Neutrophil (primary cell): Measurements from ENCODE around the gene MREG.

ENCODE experiments used
- H3K27ac ChIP-seq: fragments of 200-600 bp; sonication (generic); 2 replicates; pipeline ENCODE4 v1.5.1; 2016; ENCODE audit warnings: mild to moderate bottlenecking, moderate library complexity
- H3K27me3 ChIP-seq: fragments of 200-600 bp; sonication (generic); 2 replicates; pipeline ENCODE4 v1.6.0; 2016; ENCODE audit warnings: mild to moderate bottlenecking
- H3K36me3 ChIP-seq: fragments of 200-600 bp; sonication (generic); 2 replicates; pipeline ENCODE4 v1.5.1; 2017
- H3K4me1 ChIP-seq, 2 experiments: fragments of 200-600 bp in 1 of 2; sonication (generic) in 1 of 2; 1 replicate in 1 of 2; 2 replicates in 1 of 2; pipeline versions ENCODE4 v1.5.1 to v1.6.1; 2013 to 2016; ENCODE audit warnings: low read depth in 1 of 2, low read length in 1 of 2, mild to moderate bottlenecking in 1 of 2, moderate library complexity in 1 of 2; ENCODE audit not compliant: control insufficient read depth in 1 of 2, insufficient read depth in 1 of 2
- H3K4me3 ChIP-seq, 2 experiments: fragments of 200-600 bp in 1 of 2; sonication (generic) in 1 of 2; 1 replicate in 1 of 2; 2 replicates in 1 of 2; pipeline ENCODE4 v1.5.1; 2013 to 2016; ENCODE audit warnings: low read depth in 1 of 2, low read length in 1 of 2, mild to moderate bottlenecking in 1 of 2, moderate library complexity in 1 of 2
- H3K9me3 ChIP-seq: fragments of 200-600 bp; sonication (generic); 2 replicates; pipeline ENCODE4 v1.5.1; 2016
- TF ChIP-seq, protein P1 (sequence below): fragments of 200-600 bp; sonication (generic); IDR thresholded peaks from 2 replicates; pipeline ENCODE4 v1.5.1; 2016; ENCODE audit warnings: antibody characterized with exemption

Gene MREG

DNA sequence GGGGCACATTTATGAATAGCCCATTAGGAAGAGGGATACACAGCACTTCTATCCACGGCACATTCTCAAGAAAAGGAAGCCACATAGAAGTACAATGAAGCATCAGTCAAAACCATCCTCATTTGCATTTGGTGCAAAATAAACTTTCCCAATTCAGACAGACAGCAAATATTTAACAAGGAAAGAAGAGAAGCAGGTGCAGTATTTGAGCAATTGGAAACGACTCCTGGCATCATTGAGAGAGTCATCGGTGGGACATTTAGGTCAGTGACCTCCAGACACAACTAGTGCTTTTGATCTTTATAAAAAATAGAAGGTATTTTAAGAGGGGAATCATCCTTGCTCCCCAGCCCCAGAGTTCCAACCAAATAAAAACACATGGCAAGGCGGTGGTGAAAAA, 118.0 kb downstream of the MREG start:
- H3K4me1 ChIP-seq: peaks cover 6 to 9% of the 10 kb centered on the region in 2 experiments
- no peaks in the 10 kb centered on the region for H3K9me3 ChIP-seq
- no peak overlapping the region for H3K4me3 ChIP-seq
- TF ChIP-seq, protein P1, sequence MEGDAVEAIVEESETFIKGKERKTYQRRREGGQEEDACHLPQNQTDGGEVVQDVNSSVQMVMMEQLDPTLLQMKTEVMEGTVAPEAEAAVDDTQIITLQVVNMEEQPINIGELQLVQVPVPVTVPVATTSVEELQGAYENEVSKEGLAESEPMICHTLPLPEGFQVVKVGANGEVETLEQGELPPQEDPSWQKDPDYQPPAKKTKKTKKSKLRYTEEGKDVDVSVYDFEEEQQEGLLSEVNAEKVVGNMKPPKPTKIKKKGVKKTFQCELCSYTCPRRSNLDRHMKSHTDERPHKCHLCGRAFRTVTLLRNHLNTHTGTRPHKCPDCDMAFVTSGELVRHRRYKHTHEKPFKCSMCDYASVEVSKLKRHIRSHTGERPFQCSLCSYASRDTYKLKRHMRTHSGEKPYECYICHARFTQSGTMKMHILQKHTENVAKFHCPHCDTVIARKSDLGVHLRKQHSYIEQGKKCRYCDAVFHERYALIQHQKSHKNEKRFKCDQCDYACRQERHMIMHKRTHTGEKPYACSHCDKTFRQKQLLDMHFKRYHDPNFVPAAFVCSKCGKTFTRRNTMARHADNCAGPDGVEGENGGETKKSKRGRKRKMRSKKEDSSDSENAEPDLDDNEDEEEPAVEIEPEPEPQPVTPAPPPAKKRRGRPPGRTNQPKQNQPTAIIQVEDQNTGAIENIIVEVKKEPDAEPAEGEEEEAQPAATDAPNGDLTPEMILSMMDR: no peak
- peaks cover 7% of the 10 kb centered on the region for H3K27me3 ChIP-seq
- no peak overlapping the region for H3K27ac ChIP-seq
- H3K36me3 ChIP-seq: no peaks in the 10 kb centered on the region
